HG02798 (cell line): ENCODE results near the gene RACGAP1.
A peak's percentile ranks its signal among the peaks of the same experiment; 100 is the strongest.

ENCODE experiments used
- ATAC-seq: cut with Tn5 transposase; IDR thresholded peaks from one replicate; pipeline ENCODE4 v1.9.1; 2021; ENCODE audit warnings: mild to moderate bottlenecking; ENCODE audit not compliant: unreplicated experiment, poor library complexity

Gene RACGAP1

DNA sequence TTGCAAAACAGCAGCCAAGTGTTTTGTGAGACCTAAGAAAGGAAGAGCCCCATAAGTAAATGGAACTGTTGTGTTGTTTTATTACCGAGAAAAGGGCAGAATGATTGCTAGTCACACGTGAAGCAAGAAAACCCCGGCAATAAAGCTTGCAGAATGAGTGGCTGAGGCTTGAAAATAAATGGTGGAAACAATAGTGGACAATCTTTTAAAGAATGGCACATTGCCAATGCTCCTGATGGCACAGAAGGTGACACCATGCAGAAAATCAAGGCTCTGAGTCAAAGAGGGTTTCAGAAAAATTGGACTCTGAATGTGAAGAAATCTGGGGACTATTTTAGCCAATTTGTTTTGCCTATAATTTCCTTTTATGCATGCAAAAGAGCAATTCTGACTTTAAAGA, 78.8 kb downstream of the RACGAP1 start:
- ATAC-seq, result no peak

DNA sequence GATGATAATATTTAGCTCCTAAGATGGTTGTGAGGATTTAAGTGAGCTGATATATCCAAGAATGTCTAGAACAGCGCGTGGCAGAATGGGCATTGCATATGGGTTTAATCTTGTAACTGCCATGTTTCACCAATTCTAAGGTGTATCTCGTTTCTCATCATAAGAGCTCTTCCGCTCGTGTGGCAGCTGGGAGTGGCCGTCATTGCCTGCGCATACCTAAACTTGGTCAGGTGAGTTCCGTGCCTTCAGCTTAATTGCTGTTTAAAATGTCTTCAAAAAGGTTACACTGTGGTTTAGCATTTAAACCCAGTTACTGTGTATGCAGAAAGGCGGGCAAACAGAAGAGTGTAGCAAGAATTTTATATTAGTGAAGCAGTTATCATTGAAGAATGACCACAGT, 79.2 kb downstream of the RACGAP1 start:
- no peak for ATAC-seq

GRCh38 chr12:49945394-49946080, 79.8 kb downstream of the RACGAP1 start:
- peak; percentile 78 for ATAC-seq

DNA sequence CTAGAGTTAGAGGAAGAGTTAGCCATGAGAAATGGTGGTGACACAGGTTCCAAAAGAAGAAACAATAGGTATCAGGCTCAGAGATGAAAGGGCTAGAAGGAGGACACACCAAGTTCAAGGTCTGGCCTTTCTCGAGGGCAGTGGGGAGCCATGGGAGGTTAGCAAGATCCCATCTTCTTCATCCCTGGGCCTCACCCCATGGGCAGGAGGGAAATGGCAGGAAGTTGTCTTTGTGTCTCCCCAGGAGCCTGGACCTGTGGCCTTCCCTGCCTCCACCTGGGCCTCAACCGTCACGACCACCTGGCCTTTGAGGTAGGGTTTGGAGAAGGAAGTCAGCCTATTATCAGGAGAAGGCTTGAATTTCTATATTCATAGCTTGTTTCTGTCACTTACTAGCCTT, 80.6 kb downstream of the RACGAP1 start:
- no peak for ATAC-seq

GRCh38 chr12:49944046-49944445, 81.2 kb downstream of the RACGAP1 start:
- ATAC-seq, result no peak

DNA sequence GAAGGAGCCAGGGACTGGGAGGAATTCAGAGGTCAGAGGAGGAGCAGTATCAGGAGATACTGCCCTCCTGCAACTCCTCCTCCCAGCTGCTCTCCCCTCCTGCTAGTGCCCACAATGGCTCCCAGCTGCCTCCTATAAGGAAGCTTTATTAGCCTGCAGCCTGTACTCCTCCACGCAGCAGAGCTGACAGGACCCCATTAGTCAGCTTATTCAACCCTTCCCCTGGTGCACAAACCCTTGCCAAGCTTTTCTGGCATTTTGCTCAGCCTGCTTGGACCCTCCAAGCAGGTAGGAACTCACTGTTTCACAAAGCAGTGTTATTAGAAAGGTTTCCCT, 81.7 kb downstream of the RACGAP1 start:
- no peak for ATAC-seq

- ATAC-seq, result no peak
Measured at GRCh38 chr12:49942921-49943624, 82.2 kb downstream of the RACGAP1 start.

GRCh38 chr12:49942512-49942893, 82.8 kb downstream of the RACGAP1 start:
- ATAC-seq, result no peak

GRCh38 chr12:49941556-49942511, 83.5 kb downstream of the RACGAP1 start:
- ATAC-seq, result no peak

- no peak for ATAC-seq
Measured at GRCh38 chr12:49939707-49940106, 85.6 kb downstream of the RACGAP1 start.

GRCh38 chr12:49939307-49939706, 86.0 kb downstream of the RACGAP1 start:
- no peak for ATAC-seq
